IPS-11a (cell line): Measurements from ENCODE around the gene SUPV3L1.
"Not testable (repeated sequence)": the region's sequence is repeated elsewhere in the genome, so short reads cannot be mapped to it uniquely, and the experiment has no call there.

Source experiments
- H3K4me3 ChIP-seq: one replicate; pipeline ENCODE4 v1.5.1; 2013; ENCODE audit warnings: low read depth, low read length, control low read depth

The SUPV3L1 gene

GRCh38 chr10:69179743-69180524 lies at the start of gene SUPV3L1:
Gene SUPV3L1 (plus strand): TSS chr10:69180234. CDS start chr10:69180292, 58 bp downstream.
- H3K4me3 ChIP-seq = peak within 1 kb of the TSS; percentile 96

- H3K4me3 ChIP-seq = no peak overlapping the region
Measured at GRCh38 chr10:69130251-69130650, 49.8 kb upstream of the SUPV3L1 start.

GRCh38 chr10:69139961-69140360 lies 40.1 kb upstream of the SUPV3L1 start:
- no peak overlapping the region for H3K4me3 ChIP-seq

GRCh38 chr10:69141304-69141703 lies 38.7 kb upstream of the SUPV3L1 start:
- no peak overlapping the region for H3K4me3 ChIP-seq

- H3K4me3 ChIP-seq = not testable (repeated sequence)
Measured at GRCh38 chr10:69142074-69142473, 38.0 kb upstream of the SUPV3L1 start.

GRCh38 chr10:69142983-69143382 lies 37.1 kb upstream of the SUPV3L1 start:
- no peak overlapping the region for H3K4me3 ChIP-seq

- no peak overlapping the region for H3K4me3 ChIP-seq
Measured at GRCh38 chr10:69145329-69145728, 34.7 kb upstream of the SUPV3L1 start.

GRCh38 chr10:69145864-69146263 lies 34.2 kb upstream of the SUPV3L1 start:
- H3K4me3 ChIP-seq = no peak overlapping the region

- no peak overlapping the region for H3K4me3 ChIP-seq
Measured at GRCh38 chr10:69146759-69147158, 33.3 kb upstream of the SUPV3L1 start.

- no peak overlapping the region for H3K4me3 ChIP-seq
Measured at GRCh38 chr10:69151984-69152383, 28.1 kb upstream of the SUPV3L1 start.

GRCh38 chr10:69153227-69153626 lies 26.8 kb upstream of the SUPV3L1 start:
- no peak overlapping the region for H3K4me3 ChIP-seq

GRCh38 chr10:69160809-69161241 lies 19.2 kb upstream of the SUPV3L1 start:
- no peak overlapping the region for H3K4me3 ChIP-seq

GRCh38 chr10:69168493-69168892 lies 11.5 kb upstream of the SUPV3L1 start:
- H3K4me3 ChIP-seq = no peak overlapping the region

- no peak overlapping the region for H3K4me3 ChIP-seq
Measured at GRCh38 chr10:69172241-69172982, 7.6 kb upstream of the SUPV3L1 start.

GRCh38 chr10:69175326-69175725 lies 4.7 kb upstream of the SUPV3L1 start:
- H3K4me3 ChIP-seq = not testable (repeated sequence)

- no peak overlapping the region for H3K4me3 ChIP-seq
Measured at GRCh38 chr10:69176823-69177222, 3.2 kb upstream of the SUPV3L1 start.

GRCh38 chr10:69179089-69179742 lies 818 bp upstream of the SUPV3L1 start:
- peak overlapping the region; percentile 96 for H3K4me3 ChIP-seq

- H3K4me3 ChIP-seq = peak overlapping the region; percentile 96
Measured at GRCh38 chr10:69180525-69181204, 631 bp downstream of the SUPV3L1 start.

- no peak overlapping the region for H3K4me3 ChIP-seq
Measured at GRCh38 chr10:69181433-69181832, 1.4 kb downstream of the SUPV3L1 start.

- H3K4me3 ChIP-seq = no peak overlapping the region
Measured at GRCh38 chr10:69182005-69182404, 2.0 kb downstream of the SUPV3L1 start.

- H3K4me3 ChIP-seq = no peak overlapping the region
Measured at GRCh38 chr10:69186524-69186923, 6.5 kb downstream of the SUPV3L1 start.
